Amygdala (tissue), 56 donors: ENCODE results near the gene UQCC2.

Experiments used
- DNase-seq, 56 donors: peaks; one replicate each; lab custom pipeline; 2025; lab: John Stamatoyannopoulos, UW

Gene UQCC2

GRCh38 chr6:33744895-33745546, 33.5 kb upstream of the UQCC2 start:
- no peak for DNase-seq

DNA sequence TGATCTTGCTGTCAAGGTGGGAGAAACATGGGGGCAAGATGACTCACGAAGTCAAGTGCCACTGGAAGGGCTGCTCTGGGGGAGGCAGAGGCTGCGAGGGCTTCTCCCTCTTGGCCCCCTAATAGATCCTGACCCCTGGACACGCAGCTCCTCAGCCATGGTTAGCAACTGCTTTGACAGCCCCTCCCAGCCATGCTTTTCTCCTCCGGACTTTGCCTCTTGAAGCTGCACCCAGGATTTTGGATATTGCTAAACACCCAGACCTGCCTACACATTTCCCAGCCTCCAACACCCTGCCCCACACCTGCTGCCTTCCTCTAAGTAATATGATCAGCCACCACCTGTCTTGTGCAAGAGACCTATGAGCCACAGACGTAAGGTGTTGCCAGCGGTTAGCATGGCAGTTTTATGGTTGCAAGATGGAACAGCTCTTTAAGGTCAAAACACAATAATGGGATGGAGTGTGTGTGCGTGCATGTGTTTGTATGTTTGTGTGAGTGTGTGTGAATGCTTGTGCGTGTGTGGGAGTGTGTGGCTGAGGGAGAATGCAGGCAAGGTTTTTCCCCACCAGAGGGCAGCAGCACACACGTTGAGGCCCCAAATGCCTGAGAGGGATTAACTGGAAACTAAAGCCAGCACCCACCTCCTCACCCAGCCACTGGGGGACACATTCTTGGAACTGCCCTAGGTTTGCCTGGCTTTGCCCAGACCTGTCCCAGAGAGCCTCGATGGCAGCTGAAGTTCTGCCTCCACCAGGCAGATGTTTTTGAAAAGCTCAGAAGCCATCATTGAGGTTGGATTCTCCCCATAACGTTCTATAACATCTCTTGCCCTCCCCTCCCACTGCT, 32.7 kb upstream of the UQCC2 start:
- peak in 48 of 56 donors; percentile 11 to 86 (median 51) for DNase-seq

DNA sequence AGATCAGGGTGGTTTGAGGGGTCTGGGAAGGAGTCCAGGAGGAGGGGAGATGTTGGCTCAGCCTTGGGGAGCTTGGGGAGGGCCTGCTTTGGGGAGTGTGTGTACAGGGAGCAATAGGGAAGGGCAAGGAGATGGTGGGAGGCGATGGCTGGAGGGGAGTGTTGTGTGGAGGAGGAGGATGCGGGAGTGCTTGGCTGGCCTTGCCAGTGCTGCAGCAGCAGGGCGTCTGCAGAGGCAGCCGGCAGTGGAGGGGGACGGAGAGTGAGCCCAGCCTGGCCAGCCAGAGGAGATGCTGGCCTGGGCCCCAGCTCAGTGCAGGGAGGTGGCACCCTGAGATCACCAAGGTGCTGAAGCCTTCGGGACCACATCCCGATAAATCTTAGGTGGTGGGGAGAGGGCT, 31.3 kb upstream of the UQCC2 start:
- no peak for DNase-seq

GRCh38 chr6:33742092-33742491, 30.6 kb upstream of the UQCC2 start:
- DNase-seq = no peak

GRCh38 chr6:33740794-33741193, 29.3 kb upstream of the UQCC2 start:
- no peak for DNase-seq

GRCh38 chr6:33740204-33740608, 28.7 kb upstream of the UQCC2 start:
- no peak for DNase-seq

DNA sequence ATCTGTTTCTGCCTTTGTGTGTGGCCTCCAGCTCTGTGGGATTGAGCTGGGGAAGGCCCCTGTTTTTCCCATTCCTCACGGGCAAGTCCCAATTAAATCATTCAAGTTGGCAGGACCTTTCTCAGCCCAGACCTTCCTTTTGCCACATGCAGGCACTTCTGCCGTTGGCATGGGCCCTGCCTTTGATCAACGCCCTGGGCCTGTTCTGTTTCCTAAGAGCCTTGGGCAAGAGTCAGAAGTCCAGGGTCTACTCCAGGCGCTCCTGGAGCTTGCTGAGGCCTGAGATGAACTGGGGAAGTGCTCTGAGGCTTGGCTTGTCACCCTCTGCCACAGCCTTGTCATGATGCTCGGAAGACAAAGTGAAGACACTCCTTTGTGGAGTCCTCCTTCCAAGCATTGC, 28.1 kb upstream of the UQCC2 start:
- no peak for DNase-seq

DNA sequence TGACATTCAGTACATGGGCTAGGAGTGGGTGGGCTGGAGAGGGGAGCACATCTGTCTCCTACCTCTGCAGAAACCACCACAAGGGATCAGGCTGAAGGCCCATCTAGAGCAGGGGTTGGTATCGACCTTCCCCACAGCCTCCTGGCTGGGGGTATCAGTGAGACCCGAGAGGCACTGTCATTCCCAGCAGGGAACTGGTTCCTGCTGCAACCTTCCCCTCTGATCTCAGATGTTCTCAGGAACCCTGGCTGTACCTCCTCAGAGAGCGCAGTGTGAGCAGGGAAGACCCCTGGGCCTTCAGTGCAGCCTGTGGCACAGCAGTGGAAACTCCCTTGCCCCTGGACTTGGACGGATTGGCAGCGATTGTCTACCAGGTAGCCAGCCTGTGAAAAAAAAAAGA, 27.4 kb upstream of the UQCC2 start:
- no peak for DNase-seq

DNA sequence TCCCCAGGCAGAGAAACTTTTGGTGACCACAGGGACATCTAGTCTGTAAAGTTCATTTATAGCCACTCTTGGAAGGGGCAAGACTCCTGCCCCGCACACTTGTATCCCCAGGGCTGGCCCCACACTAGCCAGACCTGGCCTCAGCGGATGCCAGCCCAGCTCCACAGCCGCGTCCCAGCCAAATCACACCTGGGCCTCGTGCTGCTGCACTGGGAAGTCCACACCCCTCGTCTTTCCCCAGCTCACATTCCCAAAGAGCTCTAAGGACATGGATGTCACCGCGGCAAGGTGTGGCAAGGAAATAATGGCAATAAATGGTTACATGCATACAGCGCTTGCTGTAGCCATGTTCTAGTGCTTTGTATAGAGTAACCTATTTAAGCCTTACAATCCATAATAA, 26.7 kb upstream of the UQCC2 start:
- DNase-seq = no peak

DNA sequence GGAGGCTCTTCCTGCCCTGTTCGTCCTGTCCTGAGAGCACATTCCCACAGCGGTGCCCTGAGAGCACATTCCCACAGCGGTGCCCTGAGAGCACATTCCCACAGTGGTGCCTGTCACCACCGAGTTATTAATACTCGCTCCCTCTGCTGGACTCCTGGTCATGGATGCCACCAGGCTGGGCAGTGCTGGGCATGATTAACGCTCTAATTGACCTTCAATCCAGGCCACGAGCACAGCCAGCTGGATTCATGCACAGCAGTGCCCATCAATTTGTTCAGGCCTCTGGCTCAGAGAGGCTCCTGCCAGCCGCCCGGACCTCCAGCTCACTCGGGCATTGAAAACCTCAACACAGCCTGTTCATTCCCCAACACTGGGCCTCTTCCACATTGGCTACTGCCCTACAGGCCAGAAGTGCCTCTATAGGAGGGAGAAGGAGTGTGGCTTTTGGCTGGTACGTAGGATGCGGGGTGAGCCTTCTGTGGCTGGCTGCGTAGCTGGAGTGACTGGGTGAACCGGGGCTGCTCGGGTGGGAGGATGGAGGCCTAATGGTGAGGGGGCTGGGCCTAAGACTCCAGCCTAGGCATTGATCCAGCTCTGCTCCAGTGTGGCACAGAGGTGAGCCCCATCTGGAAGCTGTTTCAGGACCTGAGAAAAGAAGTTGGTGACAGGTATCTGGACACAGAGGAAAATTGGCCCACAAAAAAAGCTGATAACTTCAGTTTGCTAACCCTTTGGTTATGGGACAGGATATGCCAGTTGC, 25.9 kb upstream of the UQCC2 start:
- peak in 1 of 56 donors; percentile 5 for DNase-seq

- no peak for DNase-seq
Observed at GRCh38 chr6:33735216-33735615, 23.7 kb upstream of the UQCC2 start.

DNA sequence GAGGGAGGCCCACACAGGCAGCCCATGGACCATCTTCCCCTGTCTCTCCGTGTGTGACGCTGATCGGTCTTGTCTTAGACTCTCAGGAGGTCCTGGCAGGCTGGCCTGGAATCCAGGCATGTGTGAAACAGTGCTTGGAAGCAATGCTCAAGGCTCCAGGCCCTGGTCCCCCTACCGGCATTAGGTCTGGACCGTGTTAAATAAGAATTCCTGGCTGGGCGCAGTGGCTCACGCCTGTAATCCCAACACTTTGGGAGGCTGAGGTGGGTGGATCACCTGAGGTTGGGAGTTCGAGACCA, 22.2 kb upstream of the UQCC2 start:
- DNase-seq = no peak

DNA sequence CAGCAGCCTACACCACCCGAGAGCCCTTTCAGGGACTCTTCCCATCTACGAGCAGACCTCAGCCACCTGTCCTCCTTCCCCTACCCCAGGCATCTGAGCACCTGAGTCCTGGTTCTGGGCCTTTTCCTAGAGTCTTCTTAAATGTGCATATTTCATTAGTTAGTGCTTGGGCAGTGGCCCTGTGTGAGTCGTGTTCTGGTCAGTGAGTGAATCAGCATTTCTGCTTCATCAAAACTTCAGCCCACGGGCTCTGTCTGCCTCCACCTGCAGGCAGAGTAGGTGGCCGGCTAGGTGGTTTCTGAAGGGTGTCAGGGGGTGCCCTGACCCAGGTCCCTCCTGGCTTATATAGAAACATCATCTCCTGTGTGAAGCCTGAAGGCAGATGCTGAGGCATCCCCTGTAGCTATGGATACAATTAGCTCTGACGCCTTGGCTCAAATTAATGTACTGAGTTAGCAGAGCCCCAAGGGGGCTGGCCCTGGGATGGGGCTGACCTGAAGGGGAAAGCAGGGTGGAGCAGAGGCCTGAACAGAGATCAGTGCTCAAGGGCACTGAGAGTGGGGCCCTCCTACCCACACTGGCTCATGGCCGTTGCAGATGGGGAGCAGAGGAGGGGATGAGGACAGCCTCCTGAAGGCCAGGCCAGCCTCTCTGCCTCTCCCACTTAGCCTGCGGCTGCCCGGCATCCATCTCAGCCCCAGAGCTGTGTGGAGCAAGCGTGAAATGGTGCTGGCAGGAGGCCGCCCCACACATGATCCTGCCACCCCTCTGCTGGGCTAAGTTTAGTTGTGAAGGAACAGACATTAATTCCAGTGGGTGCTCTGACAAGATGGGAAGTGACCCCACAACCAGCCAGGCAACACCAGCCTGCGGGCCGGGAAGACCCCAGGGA, 21.6 kb upstream of the UQCC2 start:
- no peak for DNase-seq

DNA sequence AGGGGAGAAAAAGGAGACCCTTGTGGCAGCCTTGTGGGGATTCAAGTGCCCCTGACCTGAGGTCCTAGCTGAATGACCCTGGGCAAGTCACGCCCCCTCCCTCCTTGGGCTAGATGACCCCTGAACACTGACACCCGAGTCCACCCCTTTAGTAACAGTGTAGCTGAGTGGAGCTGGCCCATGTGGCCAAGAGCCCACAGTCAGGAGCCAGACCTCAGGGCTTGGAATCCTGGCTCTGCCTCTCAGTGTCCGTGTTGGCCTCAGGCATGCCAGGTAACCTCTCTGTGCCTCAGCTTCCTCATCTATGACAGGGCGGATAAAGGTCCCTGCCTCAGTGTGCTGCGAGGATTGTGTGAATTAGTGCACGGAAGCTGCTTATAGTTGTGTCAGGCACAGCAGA, 20.9 kb upstream of the UQCC2 start:
- DNase-seq = no peak

GRCh38 chr6:33731751-33732282, 20.3 kb upstream of the UQCC2 start:
- no peak for DNase-seq

DNA sequence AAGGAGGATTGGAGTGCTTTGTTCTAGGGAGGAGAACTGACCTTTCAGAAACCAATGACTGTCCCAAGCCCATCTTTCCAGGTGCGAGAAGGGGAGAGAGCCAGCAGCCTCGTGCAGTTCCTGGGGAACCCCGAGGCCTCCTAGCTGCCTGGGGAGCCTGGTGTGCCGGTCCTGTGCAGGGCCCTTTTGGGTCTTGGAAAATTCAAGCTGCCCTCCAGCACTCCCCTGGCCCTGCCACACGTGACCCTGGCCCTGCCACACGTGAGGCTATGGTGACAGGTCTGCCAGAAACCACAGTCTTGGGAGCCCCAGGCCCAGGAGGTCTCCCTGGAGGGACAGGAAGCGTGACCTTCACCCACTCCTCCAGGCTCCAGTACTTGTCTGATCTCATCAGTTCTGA, 19.5 kb upstream of the UQCC2 start:
- no peak for DNase-seq

DNA sequence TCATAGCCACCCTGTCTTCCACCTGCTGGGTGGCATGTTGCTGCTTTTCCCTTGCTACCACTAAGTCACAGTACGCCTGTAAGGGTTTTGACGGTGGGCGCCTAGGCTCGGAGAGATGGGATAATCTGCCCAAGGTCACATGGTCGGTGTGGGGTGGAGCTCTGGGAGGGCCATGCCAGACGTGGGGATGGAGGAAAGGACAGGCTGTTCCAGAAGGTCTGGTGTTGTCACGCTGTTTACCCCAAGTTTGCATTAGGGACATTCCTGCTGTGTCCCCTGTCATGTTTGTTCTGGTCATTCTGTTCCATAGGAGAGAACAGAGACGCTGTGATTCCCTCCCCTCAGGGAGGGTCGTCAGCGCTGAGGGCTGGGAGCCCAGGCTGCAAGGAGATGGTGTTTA, 19.1 kb upstream of the UQCC2 start:
- DNase-seq = no peak

GRCh38 chr6:33729059-33729458, 17.6 kb upstream of the UQCC2 start:
- DNase-seq = no peak

GRCh38 chr6:33728438-33728837, 16.9 kb upstream of the UQCC2 start:
- DNase-seq = no peak

DNA sequence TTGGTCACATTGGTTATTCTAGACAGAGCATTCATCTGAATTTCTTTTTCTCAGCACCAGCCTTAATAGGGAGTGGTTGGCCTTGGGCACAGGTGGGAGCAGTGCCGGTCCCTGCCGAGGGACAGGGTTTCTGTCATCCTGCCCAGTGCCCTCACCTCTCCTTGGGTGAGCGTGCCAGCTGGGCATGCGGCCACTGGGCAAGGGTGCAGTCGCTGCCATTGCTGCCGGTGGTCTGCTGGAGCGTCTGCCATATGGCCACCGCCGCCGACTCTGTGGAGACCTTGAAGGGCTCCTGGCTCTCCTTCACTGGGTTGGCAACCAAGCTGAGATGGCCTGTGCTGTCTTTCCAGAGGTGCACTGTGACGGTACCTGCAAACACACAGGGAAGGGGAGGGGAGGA, 16.4 kb upstream of the UQCC2 start:
- DNase-seq = peak in 5 of 56 donors; percentile 11 to 37 (median 16)
